Thymus (tissue), 11 donors: ENCODE data around the gene C1GALT1C1L. TPM values are rescaled to one million over a fixed set of nuclear protein-coding genes. Genes with fewer than 3 reads are reported as not detected.
"Not testable (repeated sequence)": the region's sequence is repeated elsewhere in the genome, so short reads cannot be mapped to it uniquely, and the experiment has no call there.

ENCODE experiments used
- DNase-seq, 9 donors: peaks; one replicate each; pipeline ENCODE4 v3.0.0-alpha.2; 2013; ENCODE audit warnings: low spot score in 9 of 9, low read depth in 6 of 9, missing footprints in 1 of 9
- H3K27ac ChIP-seq, 2 donors: one replicate each; pipeline ENCODE4 v1.5.1; 2013; ENCODE audit warnings: control low read depth in 1 of 2, low read depth in 1 of 2, low read length in 1 of 2, mild to moderate bottlenecking in 1 of 2, moderate library complexity in 1 of 2
- H3K27me3 ChIP-seq, 2 donors: one replicate each; pipeline ENCODE4 v1.5.1; 2013; ENCODE audit warnings: low read length in 1 of 2; ENCODE audit not compliant: control insufficient read depth in 2 of 2, insufficient read depth in 1 of 2
- H3K36me3 ChIP-seq, 2 donors: one replicate each; pipeline ENCODE4 v1.5.1; 2013; ENCODE audit warnings: low read length in 1 of 2, mild to moderate bottlenecking in 1 of 2, moderate library complexity in 1 of 2; ENCODE audit not compliant: control insufficient read depth in 2 of 2, insufficient read depth in 2 of 2
- H3K4me1 ChIP-seq, 2 donors: one replicate each; pipeline ENCODE4 v1.5.1; 2013; ENCODE audit warnings: low read length in 2 of 2; ENCODE audit not compliant: control insufficient read depth in 2 of 2, insufficient read depth in 2 of 2
- H3K4me3 ChIP-seq, 2 donors: one replicate each; pipeline ENCODE4 v1.5.1; 2013; ENCODE audit warnings: low read length in 2 of 2, control low read depth in 1 of 2, mild to moderate bottlenecking in 1 of 2
- H3K9me3 ChIP-seq, 2 donors: one replicate each; pipeline ENCODE4 v1.5.1; 2013; ENCODE audit warnings: low read length in 1 of 2, mild to moderate bottlenecking in 1 of 2; ENCODE audit not compliant: control insufficient read depth in 2 of 2, insufficient read depth in 1 of 2
- WGBS: extraction: QIAGEN DNeasy Blood & Tissue Kit; methylation state at CpG from one replicate; pipeline ENCODE4 v1.1.7; 2013; 5-methylcytosine and 5-hydroxymethylcytosine counted together
- polyA plus RNA-seq: library from polyadenylated mRNA; stranded (reverse); fragments of 200-250 nt; gene quantifications from one replicate; pipeline ENCODE4 v1.2.3, GENCODE V29; 2013
- total RNA-seq: library from RNA; stranded (reverse); fragments of 120-200 nt; gene quantifications from one replicate; pipeline ENCODE4 v1.2.4, GENCODE V29; 2013
- donor health status: healthy.

The C1GALT1C1L gene
- total and polyA plus RNA-seq, 2 donors: 0.24 to 0.48 TPM

DNA sequence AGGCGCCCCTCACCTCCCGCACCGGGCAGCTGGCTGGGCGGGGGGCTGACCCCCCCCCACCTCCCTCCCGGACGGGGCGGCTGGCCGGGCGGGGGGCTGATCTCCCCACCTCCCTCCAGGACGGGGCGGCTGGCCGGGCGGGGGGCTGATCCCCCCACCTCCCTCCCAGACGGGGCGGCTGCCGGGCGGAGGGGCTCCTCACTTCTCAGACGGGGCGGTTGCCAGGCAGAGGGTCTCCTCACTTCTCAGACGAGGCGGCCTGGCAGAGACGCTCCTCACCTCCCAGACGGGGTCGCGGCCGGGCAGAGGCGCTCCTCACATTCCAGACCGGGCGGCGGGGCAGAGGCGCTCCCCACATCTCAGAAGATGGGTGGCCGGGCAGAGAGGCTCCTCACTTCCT, 1.6 kb upstream of the C1GALT1C1L start:
- not testable (repeated sequence) for H3K4me1 ChIP-seq, H3K27ac ChIP-seq, H3K4me3 ChIP-seq, DNase-seq, H3K36me3 ChIP-seq, H3K9me3 ChIP-seq, H3K27me3 ChIP-seq
- WGBS: 96% methylated on average over 29 of the region's 32 CpGs

GRCh38 chr2:43675646-43676321, 445 bp downstream of the C1GALT1C1L start:
- 74% methylated on average over 14 of the region's 14 CpGs for WGBS
- no peak overlapping the region for H3K27ac ChIP-seq
- peaks cover 0 to 5% of the 10 kb centered on the region in 2 donors for H3K27me3 ChIP-seq
- no peaks in the 10 kb centered on the region for H3K4me1 ChIP-seq
- H3K36me3 ChIP-seq: no peaks in the 10 kb centered on the region
- H3K9me3 ChIP-seq: no peaks in the 10 kb centered on the region
- DNase-seq: no peak
- H3K4me3 ChIP-seq: peak overlapping the region; percentile 16 to 40

DNA sequence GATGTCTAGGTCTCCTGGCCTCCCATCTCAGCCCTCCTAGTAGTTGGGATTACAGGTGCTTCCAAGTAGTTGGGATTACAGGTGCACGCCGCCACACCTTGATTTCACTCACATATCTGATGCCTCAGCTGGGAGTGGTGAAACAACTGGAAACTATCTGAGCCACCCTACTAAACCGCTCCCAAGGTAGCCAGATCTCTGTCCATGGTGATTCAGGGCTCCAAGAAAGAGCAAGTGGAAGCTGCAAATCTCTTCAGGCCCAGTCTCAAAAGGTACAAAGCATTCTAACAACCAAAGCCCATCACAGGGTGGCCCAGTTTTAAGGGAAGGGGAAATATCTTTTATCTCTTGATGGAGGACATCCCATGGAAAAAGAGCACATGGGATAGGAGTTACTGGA, 19.0 kb downstream of the C1GALT1C1L start:
- Histone ChIP-seq H3K36me3 (no peaks in the 10 kb centered on the region), H3K27me3 (no peaks in the 10 kb centered on the region), H3K27ac (no peak overlapping the region), H3K4me1 (no peaks in the 10 kb centered on the region), H3K9me3 (no peaks in the 10 kb centered on the region), H3K4me3 (no peak overlapping the region)
- 95% methylated on average over 3 of the region's 3 CpGs for WGBS
- DNase-seq: no peak

- no peaks in the 10 kb centered on the region for H3K9me3 ChIP-seq
Observed at GRCh38 chr2:43653506-43653905, 22.7 kb downstream of the C1GALT1C1L start.

GRCh38 chr2:43648994-43649701, 27.1 kb downstream of the C1GALT1C1L start:
- Histone ChIP-seq H3K9me3 (no peaks in the 10 kb centered on the region), H3K27ac (no peak overlapping the region), H3K27me3 (peaks cover 2 to 3% of the 10 kb centered on the region in 2 donors), H3K4me3 (no peak overlapping the region), H3K36me3 (no peaks in the 10 kb centered on the region), H3K4me1 (no peaks in the 10 kb centered on the region)
- 98% methylated on average over 3 of the region's 3 CpGs for WGBS
- no peak for DNase-seq

More at GRCh38 chr2:43653506-43653905, 22.7 kb downstream of the C1GALT1C1L start:
- peaks cover 0 to 2% of the 10 kb centered on the region in 2 donors for H3K27me3 ChIP-seq
- no peak for DNase-seq
- 82% methylated on average over 2 of the region's 2 CpGs for WGBS
- H3K4me3 ChIP-seq: no peak overlapping the region
- no peaks in the 10 kb centered on the region for H3K4me1 ChIP-seq
- no peaks in the 10 kb centered on the region for H3K36me3 ChIP-seq
- no peak overlapping the region for H3K27ac ChIP-seq

GRCh38 chr2:43643680-43644079, 32.5 kb downstream of the C1GALT1C1L start:
- peaks cover 3% of the 10 kb centered on the region in 2 donors for H3K27me3 ChIP-seq
- WGBS: 96% methylated on average over 1 of the region's 1 CpG
- H3K27ac ChIP-seq: no peak overlapping the region
- H3K36me3 ChIP-seq: no peaks in the 10 kb centered on the region
- H3K9me3 ChIP-seq: no peaks in the 10 kb centered on the region
- no peaks in the 10 kb centered on the region for H3K4me1 ChIP-seq
- no peak for DNase-seq
- no peak overlapping the region for H3K4me3 ChIP-seq

- no peak for DNase-seq
- WGBS: 51% methylated on average over 2 of the region's 2 CpGs
- Histone ChIP-seq H3K4me1 (peaks cover 0 to 4% of the 10 kb centered on the region in 2 donors), H3K4me3 (no peak overlapping the region), H3K36me3 (no peaks in the 10 kb centered on the region), H3K27me3 (peaks cover 10 to 15% of the 10 kb centered on the region in 2 donors), H3K9me3 (no peaks in the 10 kb centered on the region), H3K27ac (no peak overlapping the region)
Observed at GRCh38 chr2:43642363-43642762, 33.9 kb downstream of the C1GALT1C1L start.

GRCh38 chr2:43637030-43637803, 39.0 kb downstream of the C1GALT1C1L start, which contains the start of gene PLEKHH2:
Gene PLEKHH2, plus strand, starts transcription at chr2:43637260. Its CDS starts 7,414 bp downstream, at chr2:43644674.
- WGBS: 2% methylated on average over 75 of the region's 75 CpGs
- DNase-seq: peak; percentile 41 to 81 (median 59)
- Histone ChIP-seq H3K4me1 (peaks cover 6 to 9% of the 10 kb centered on the region in 2 donors), H3K27me3 (peaks cover 9 to 43% of the 10 kb centered on the region in 2 donors), H3K36me3 (no peaks in the 10 kb centered on the region), H3K27ac (no peak within 1 kb of the TSS), H3K4me3 (peak within 1 kb of the TSS; percentile 42 to 67), H3K9me3 (no peaks in the 10 kb centered on the region)

- WGBS: 15% methylated on average over 10 of the region's 10 CpGs
- no peak overlapping the region for H3K27ac ChIP-seq
- H3K27me3 ChIP-seq: peaks cover 9 to 43% of the 10 kb centered on the region in 2 donors
- no peaks in the 10 kb centered on the region for H3K9me3 ChIP-seq
- peaks cover 6 to 9% of the 10 kb centered on the region in 2 donors for H3K4me1 ChIP-seq
- peak in 6 of 9 donors; percentile 7 to 57 (median 20) for DNase-seq
- no peaks in the 10 kb centered on the region for H3K36me3 ChIP-seq
- peak overlapping the region; percentile 25 to 67 for H3K4me3 ChIP-seq
Observed at GRCh38 chr2:43636621-43637020, 39.6 kb downstream of the C1GALT1C1L start.
